Stimulated activated CD4-positive, alpha-beta T cell treated with anti-CD3 and anti-CD28 coated beads, Interleukin-12 subunit alpha, Interleukin-12 subunit beta, amount 100 ng/mL, for 48 hours (primary cell): Measurements from ENCODE around the gene STAT3.
"Not testable (repeated sequence)": the region's sequence is repeated elsewhere in the genome, so short reads cannot be mapped to it uniquely, and the experiment has no call there.

Source experiments
- DNase-seq, 3 donors: peaks; one replicate each; pipeline ENCODE4 v3.0.0-alpha.2; 2020; ENCODE audit warnings: low read depth in 2 of 3, low spot score in 1 of 3

STAT3 gene

DNA sequence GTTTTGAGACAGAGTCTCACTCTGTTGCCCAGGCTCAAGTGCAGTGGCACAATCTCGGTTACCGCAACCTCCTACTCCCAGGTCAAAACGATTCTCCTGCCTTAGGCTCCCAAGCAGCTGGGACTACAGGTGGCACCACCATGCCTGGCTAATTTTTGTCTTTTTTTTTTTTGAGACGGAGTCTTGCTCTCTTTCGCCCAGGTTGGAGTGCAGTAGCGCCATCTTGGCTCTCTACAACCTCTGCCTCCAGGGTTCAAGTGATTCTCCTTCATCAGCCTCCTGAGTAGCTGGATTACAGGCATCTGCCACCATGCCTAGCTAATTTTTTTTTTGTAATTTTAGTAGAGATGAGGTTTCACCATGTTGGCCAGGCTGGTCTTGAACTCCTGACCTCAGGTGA is 70.3 kb downstream of the STAT3 start:
- DNase-seq = not testable (repeated sequence)

- DNase-seq = no peak
Observed at GRCh38 chr17:42317266-42317845, 70.9 kb downstream of the STAT3 start.

- no peak for DNase-seq
Observed at GRCh38 chr17:42316755-42317154, 71.5 kb downstream of the STAT3 start.

- DNase-seq = no peak
Observed at GRCh38 chr17:42315402-42316156, 72.7 kb downstream of the STAT3 start.

GRCh38 chr17:42313773-42314566 is 74.3 kb downstream of the STAT3 start:
- no peak for DNase-seq

GRCh38 chr17:42313389-42313772 is 74.9 kb downstream of the STAT3 start:
- DNase-seq = no peak

DNA sequence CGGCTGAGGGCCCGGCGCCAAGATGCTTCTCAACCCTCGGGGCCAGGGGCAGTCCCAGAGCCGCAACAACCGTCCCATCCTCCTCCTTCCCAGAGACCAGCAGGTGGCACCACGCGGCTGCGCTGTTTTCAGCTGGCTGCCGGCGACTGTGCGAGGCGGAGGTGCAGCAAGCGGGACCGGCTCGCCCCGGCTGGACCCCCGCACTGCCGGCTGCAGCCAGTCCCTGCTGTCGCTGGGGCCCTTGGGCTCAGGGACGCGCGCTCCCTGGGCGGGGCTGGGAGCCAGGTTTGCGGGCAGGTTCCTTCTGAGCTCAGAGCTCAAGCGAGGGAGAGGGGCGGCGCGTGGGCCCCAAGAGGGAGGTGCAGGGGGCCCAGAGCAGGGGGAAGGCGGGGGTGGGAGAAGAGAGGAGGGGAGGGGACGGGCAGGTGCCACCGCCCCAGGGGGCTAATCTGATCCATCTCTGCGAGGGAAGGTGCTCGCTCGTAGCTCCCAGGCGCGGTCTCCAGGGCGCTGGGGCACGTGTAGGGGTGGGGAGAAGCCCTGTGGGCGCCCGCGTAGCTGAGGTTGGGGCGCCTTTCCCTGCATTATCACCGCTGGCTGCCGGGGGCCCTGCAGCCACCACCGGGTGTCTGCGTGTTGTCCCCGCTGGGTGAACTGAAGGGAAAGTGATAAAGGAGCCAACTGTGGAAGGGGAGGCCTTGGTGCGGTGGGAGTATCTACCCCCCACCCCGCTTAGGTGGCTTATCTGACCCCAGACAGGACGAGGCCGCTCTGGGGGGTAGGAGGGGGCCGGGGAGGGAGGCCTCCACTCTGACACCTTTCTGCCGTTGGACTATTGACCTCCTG is 75.7 kb downstream of the STAT3 start:
- peak; percentile 64 to 80 (median 79) for DNase-seq

DNA sequence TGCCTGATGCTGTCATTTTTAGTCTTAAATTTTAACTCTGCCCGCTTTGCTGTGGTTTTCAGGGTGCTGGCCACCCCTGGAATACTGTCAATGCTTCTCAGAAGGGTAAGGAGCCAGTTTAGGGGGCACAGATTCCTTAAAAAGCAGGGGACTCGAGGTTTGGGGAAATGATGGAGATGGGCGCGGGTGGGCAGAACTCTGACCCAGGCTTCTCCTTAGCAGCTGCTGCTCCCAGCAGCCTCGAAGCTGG is 76.3 kb downstream of the STAT3 start:
- DNase-seq = no peak

GRCh38 chr17:42311240-42312034 is 76.8 kb downstream of the STAT3 start:
- DNase-seq = no peak

DNA sequence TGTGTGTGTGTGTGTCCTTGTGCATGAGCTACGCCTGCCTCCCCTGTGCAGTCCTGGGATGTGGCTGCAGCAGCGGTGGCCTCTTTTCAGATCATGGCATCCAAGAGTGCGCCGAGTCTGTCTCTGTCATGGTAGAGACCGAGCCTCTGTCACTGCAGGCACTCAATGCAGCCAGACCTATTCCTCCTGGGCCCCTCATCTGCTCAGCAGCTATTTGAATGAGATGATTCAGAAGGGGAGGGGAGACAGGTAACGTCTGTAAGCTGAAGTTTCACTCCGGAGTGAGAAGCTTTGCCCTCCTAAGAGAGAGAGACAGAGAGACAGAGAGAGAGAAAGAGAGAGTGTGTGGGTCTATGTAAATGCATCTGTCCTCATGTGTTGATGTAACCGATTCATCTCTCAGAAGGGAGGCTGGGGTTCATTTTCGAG is 77.4 kb downstream of the STAT3 start:
- DNase-seq = no peak

GRCh38 chr17:42309986-42310786 is 78.1 kb downstream of the STAT3 start:
- DNase-seq = no peak

- DNase-seq = no peak
Observed at GRCh38 chr17:42309142-42309541, 79.1 kb downstream of the STAT3 start.

- DNase-seq = no peak
Observed at GRCh38 chr17:42308446-42308845, 79.8 kb downstream of the STAT3 start.

DNA sequence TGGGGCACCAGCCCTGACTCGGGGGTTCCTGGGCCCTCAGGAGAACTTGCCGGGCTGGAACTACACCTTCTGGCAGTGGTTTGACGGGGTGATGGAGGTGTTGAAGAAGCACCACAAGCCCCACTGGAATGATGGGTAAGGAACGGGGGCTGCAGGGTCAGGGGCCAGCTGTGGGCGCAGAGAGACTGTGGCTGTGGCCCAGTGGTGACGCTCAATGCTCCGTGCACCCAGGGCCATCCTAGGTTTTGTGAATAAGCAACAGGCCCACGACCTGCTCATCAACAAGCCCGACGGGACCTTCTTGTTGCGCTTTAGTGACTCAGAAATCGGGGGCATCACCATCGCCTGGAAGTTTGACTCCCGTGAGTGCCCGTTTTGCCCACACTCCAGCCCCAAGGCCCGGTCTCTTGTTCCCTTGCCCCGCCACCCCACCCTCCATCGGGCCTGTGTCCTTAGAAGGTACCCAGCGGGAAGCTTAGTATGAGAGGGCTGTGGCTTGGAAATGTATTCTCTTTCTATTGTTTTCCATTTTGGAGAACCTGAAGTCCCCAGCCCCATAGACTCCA is 80.8 kb downstream of the STAT3 start:
- no peak for DNase-seq

DNA sequence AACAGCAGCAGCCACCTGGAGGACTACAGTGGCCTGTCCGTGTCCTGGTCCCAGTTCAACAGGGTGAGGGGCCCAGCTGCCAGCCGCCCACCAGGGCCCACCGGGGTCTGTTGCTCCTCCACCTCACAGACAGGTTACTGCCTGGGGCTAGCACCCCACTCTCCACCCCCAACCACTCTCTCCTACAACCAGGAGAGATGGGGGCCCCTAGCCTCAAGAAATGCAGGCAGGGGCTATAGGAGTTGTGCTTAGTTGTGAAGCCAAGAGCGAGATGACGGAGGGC is 81.9 kb downstream of the STAT3 start:
- DNase-seq = no peak

GRCh38 chr17:42305543-42306384 is 82.5 kb downstream of the STAT3 start:
- DNase-seq = no peak

- DNase-seq = not testable (repeated sequence)
Observed at GRCh38 chr17:42305031-42305330, 83.3 kb downstream of the STAT3 start.

- no peak for DNase-seq
Observed at GRCh38 chr17:42304187-42305030, 83.8 kb downstream of the STAT3 start.
